Neural progenitor cell (in vitro differentiated cells): ENCODE measurements around the gene IQGAP3. TPM values are rescaled to one million over a fixed set of nuclear protein-coding genes. Genes with fewer than 3 reads are reported as not detected.

Source experiments
- DNase-seq: peaks from one replicate; pipeline ENCODE4 v3.0.0-alpha.2; 2016; ENCODE audit warnings: low spot score
- H2AFZ ChIP-seq: fragments of 200-600 bp; sonication (generic); replicated peaks from 2 replicates; pipeline ENCODE4 v1.6.1; 2016; ENCODE audit warnings: antibody characterized with exemption
- H3F3A ChIP-seq: fragments of 200-600 bp; sonication (generic); 2 replicates; pipeline ENCODE4 v1.6.1; 2016; ENCODE audit warnings: antibody characterized with exemption, low read depth
- H3K27ac ChIP-seq: fragments of 200-600 bp; sonication (generic); 2 replicates; pipeline ENCODE4 v1.5.1; 2016; ENCODE audit warnings: mild to moderate bottlenecking
- H3K27me3 ChIP-seq: fragments of 200-600 bp; sonication (generic); 2 replicates; pipeline ENCODE4 v1.6.1; 2016; ENCODE audit warnings: mild to moderate bottlenecking, moderate library complexity
- H3K36me3 ChIP-seq: fragments of 200-600 bp; sonication (generic); 2 replicates; pipeline ENCODE4 v1.5.1; 2016
- H3K4me1 ChIP-seq: fragments of 200-600 bp; sonication (generic); 2 replicates; pipeline ENCODE4 v1.6.1; 2016; ENCODE audit warnings: mixed run types
- H3K4me2 ChIP-seq: fragments of 200-600 bp; sonication (generic); 2 replicates; pipeline ENCODE4 v1.6.1; 2016
- H3K4me3 ChIP-seq: fragments of 200-600 bp; sonication (generic); 2 replicates; pipeline ENCODE4 v1.5.1; 2016
- H3K79me2 ChIP-seq: fragments of 200-600 bp; sonication (generic); 2 replicates; pipeline ENCODE4 v1.6.1; 2016; ENCODE audit warnings: low read depth
- H3K9ac ChIP-seq: fragments of 200-600 bp; sonication (generic); 2 replicates; pipeline ENCODE4 v1.6.1; 2016
- H3K9me3 ChIP-seq: fragments of 200-600 bp; sonication (generic); 2 replicates; pipeline ENCODE4 v1.5.1; 2016; ENCODE audit warnings: low read depth
- H4K20me1 ChIP-seq: fragments of 200-600 bp; sonication (generic); 2 replicates; pipeline ENCODE4 v1.6.1; 2016; ENCODE audit warnings: low read depth
- H3K27ac Mint-ChIP-seq: 3 replicates; pipeline ENCODE4 v1.8.0; 2021; ENCODE audit warnings: mixed read lengths
- H3K27me3 Mint-ChIP-seq: 2 replicates; pipeline ENCODE4 v1.8.0; 2022; ENCODE audit warnings: low read depth, mild to moderate bottlenecking, inconsistent platforms, moderate library complexity, mixed read lengths; ENCODE audit not compliant: insufficient read depth
- H3K36me3 Mint-ChIP-seq: 3 replicates; pipeline ENCODE4 v1.8.0; 2021; ENCODE audit warnings: mixed read lengths
- H3K4me1 Mint-ChIP-seq: 3 replicates; pipeline ENCODE4 v1.8.0; 2021; ENCODE audit warnings: mixed read lengths
- H3K4me3 Mint-ChIP-seq: 3 replicates; pipeline ENCODE4 v1.8.0; 2021; ENCODE audit warnings: mild to moderate bottlenecking, moderate library complexity, mixed read lengths
- H3K9me3 Mint-ChIP-seq: 3 replicates; pipeline ENCODE4 v1.8.0; 2020; ENCODE audit warnings: mixed read lengths
- EZH2 ChIP-seq: fragments of 200-600 bp; sonication (generic); IDR thresholded peaks from 2 replicates; pipeline ENCODE4 v1.6.1; 2017; ENCODE audit warnings: antibody characterized with exemption, mild to moderate bottlenecking, moderate library complexity
- EZH2phosphoT487 ChIP-seq: fragments of 200-600 bp; sonication (generic); IDR thresholded peaks from 2 replicates; pipeline ENCODE4 v1.6.1; 2017; ENCODE audit warnings: antibody characterized with exemption
- total RNA-seq: library from RNA; depleted of rRNA; stranded (reverse); fragments of >200 nt; gene quantifications from 2 replicates; pipeline ENCODE4 v1.2.3, GENCODE V29; 2015; ENCODE audit warnings: low replicate concordance
- TF ChIP-seq, protein P1 (sequence below): fragments of 200-600 bp; sonication (generic); IDR thresholded peaks from 2 replicates; pipeline ENCODE4 v1.5.1; 2017; ENCODE audit warnings: antibody characterized with exemption, mild to moderate bottlenecking

IQGAP3 gene
- total RNA-seq, 1 donor from 2014 or later: 31.5 TPM

DNA sequence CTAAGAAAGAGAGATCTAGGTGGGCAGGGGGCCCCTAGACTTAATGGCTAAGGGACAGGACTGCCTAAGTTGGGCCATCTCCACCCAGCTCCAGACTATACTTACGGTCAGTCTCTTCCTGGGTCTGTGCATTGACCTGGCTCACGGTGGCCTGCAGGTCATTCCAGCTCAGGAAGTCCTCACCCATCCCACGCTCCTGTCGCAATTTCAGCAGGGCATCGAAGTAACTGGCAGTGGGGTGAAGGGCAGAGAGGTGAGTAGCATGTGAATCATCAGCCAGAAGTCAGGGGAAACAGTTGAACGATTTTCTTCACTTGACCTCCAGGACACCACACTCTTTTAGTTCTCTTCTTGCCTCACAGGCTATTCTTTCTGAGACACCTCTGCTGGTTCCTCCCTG is 20.5 kb downstream of the IQGAP3 start:
- H3K27me3 Mint-ChIP-seq: peaks cover 12% of the 10 kb centered on the region
- H3K36me3 Mint-ChIP-seq: peaks cover 23% of the 10 kb centered on the region
- no peak for TF ChIP-seq EZH2
- TF ChIP-seq, protein P1, sequence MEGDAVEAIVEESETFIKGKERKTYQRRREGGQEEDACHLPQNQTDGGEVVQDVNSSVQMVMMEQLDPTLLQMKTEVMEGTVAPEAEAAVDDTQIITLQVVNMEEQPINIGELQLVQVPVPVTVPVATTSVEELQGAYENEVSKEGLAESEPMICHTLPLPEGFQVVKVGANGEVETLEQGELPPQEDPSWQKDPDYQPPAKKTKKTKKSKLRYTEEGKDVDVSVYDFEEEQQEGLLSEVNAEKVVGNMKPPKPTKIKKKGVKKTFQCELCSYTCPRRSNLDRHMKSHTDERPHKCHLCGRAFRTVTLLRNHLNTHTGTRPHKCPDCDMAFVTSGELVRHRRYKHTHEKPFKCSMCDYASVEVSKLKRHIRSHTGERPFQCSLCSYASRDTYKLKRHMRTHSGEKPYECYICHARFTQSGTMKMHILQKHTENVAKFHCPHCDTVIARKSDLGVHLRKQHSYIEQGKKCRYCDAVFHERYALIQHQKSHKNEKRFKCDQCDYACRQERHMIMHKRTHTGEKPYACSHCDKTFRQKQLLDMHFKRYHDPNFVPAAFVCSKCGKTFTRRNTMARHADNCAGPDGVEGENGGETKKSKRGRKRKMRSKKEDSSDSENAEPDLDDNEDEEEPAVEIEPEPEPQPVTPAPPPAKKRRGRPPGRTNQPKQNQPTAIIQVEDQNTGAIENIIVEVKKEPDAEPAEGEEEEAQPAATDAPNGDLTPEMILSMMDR: no peak
- TF ChIP-seq EZH2phosphoT487: no peak
- Histone ChIP-seq H3K4me1 (no peaks in the 10 kb centered on the region), H2AFZ (no peak overlapping the region), H3K27ac (no peak overlapping the region), H3K9ac (no peak overlapping the region), H3K4me2 (no peak overlapping the region), H3F3A (no peaks in the 10 kb centered on the region), H3K36me3 (no peaks in the 10 kb centered on the region), H3K27me3 (no peaks in the 10 kb centered on the region), H3K9me3 (no peaks in the 10 kb centered on the region), H4K20me1 (no peaks in the 10 kb centered on the region), H3K4me3 (no peak overlapping the region), H3K79me2 (no peaks in the 10 kb centered on the region)
- no peak overlapping the region for H3K27ac Mint-ChIP-seq
- DNase-seq: no peak
- no peaks in the 10 kb centered on the region for H3K4me1 Mint-ChIP-seq
- no peaks in the 10 kb centered on the region for H3K9me3 Mint-ChIP-seq
- no peak overlapping the region for H3K4me3 Mint-ChIP-seq

DNA sequence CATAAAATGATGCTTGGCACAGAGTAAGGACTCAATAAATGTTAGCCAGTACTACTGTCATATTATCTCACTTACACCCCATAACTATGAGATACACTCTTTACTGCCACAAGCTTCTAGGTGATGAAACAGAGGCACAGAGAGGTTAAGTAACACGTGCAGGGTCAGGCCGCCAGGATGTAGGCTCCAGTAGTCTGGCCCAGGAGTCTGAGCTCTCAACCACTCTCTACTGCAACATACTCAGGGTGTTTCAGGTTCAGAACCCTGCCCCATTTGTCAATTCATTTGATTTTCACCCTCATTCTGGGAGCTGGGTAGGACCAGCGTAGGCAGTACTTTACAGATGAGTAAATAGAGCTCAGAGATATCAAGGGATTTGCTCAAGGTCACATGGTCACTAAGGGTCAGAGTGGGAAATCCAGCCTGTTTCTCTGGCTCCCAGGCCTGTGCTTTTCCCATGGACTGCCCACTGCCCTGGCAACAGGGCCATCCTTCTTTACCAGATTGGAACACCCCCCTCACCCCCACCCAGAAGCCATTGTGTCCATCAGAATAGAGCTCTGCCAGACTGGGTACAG is 21.2 kb downstream of the IQGAP3 start:
- Mint-ChIP-seq H3K36me3 (peaks cover 26% of the 10 kb centered on the region), H3K4me3 (no peak overlapping the region), H3K27me3 (peaks cover 9% of the 10 kb centered on the region), H3K4me1 (no peaks in the 10 kb centered on the region), H3K9me3 (no peaks in the 10 kb centered on the region), H3K27ac (no peak overlapping the region)
- Histone ChIP-seq H3K4me1 (no peaks in the 10 kb centered on the region), H3F3A (no peaks in the 10 kb centered on the region), H3K79me2 (no peaks in the 10 kb centered on the region), H3K27ac (no peak overlapping the region), H3K4me2 (no peak overlapping the region), H3K4me3 (no peak overlapping the region), H3K9me3 (no peaks in the 10 kb centered on the region), H2AFZ (no peak overlapping the region), H3K9ac (no peak overlapping the region), H3K27me3 (no peaks in the 10 kb centered on the region), H4K20me1 (no peaks in the 10 kb centered on the region), H3K36me3 (no peaks in the 10 kb centered on the region)
- TF ChIP-seq, protein P1: no peak
- TF ChIP-seq EZH2: no peak
- TF ChIP-seq EZH2phosphoT487: no peak
- DNase-seq: no peak

DNA sequence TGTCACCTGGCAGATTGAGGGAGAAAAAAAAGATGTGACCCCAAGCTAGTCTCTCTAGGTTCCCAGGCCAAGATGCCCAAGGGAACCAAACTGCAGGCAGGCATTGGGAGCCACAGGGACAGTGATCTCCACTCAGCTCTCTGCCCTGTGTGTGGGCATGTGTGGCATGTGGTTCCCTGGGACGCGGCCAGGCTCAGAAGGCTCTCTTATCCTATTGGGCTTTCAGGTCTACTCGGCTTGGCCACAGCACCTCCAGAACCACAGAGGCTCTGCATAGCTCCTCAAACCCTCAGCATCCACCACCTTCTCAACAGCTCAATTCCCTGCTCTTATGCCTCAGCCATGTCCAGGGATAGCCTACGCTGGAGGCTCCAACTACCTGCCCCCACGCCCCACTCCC is 22.0 kb downstream of the IQGAP3 start:
- H3F3A ChIP-seq: no peaks in the 10 kb centered on the region
- no peak for DNase-seq
- Mint-ChIP-seq H3K4me1 (no peaks in the 10 kb centered on the region), H3K27ac (no peak overlapping the region), H3K36me3 (peaks cover 26% of the 10 kb centered on the region), H3K9me3 (no peaks in the 10 kb centered on the region), H3K27me3 (peaks cover 9% of the 10 kb centered on the region), H3K4me3 (no peak overlapping the region)
- no peak overlapping the region for H3K4me3 ChIP-seq
- no peaks in the 10 kb centered on the region for H3K79me2 ChIP-seq
- H3K36me3 ChIP-seq: no peaks in the 10 kb centered on the region
- H3K27me3 ChIP-seq: no peaks in the 10 kb centered on the region
- TF ChIP-seq, protein P1: no peak
- TF ChIP-seq EZH2phosphoT487 (no peak), EZH2 (no peak)
- H3K9me3 ChIP-seq: no peaks in the 10 kb centered on the region
- H3K4me1 ChIP-seq: no peaks in the 10 kb centered on the region
- H2AFZ ChIP-seq: no peak overlapping the region
- no peak overlapping the region for H3K9ac ChIP-seq
- H3K4me2 ChIP-seq: no peak overlapping the region
- H3K27ac ChIP-seq: no peak overlapping the region
- H4K20me1 ChIP-seq: no peaks in the 10 kb centered on the region
